Measurements from ENCODE around the gene EIF4A3.

DNA sequence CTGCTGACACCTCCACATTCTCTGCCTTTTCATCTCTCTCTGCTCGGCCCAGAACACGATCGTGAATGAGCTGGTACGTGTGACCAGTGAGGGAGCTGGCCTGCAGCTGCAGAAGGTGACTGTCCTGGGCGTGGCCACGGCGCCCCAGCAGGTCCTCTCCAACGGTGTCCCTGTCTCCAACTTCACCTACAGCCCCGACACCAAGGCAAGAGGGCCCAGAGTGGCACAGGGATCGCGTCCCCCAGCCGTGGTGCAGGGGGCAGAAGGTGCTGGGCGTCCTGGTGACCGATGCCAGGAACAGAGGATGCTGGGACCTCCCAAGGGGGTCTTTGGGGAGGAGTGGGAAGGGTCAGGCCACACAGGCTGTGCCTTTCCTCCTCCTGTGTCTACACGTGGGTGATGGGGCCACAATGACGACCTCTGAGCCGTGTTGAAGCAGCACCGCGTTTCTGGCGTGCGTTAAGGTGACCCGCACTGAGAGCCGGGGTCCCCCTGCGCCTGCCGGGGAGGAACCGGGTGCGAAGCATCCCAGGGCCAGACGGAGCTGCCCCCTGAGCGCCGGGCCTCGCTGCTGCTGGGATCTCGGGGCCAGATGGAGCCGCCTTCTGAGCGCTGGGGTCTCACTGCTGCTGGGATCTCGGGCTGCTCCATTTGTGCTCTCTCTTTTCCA is 28.2 kb downstream of the EIF4A3 start:
- TF ChIP-seq RNF2 (IDR thresholded peaks at IDR 0.05) = no peak
- TF ChIP-seq SP1 (CRISPR knock-in tag; IDR thresholded peaks at IDR 0.05) = no peak
